GM12874 (cell line): ENCODE data around the gene QSOX2.

Experiments
- TF ChIP-seq, protein P1 (sequence below): IDR thresholded peaks from 2 replicates; pipeline ENCODE4 v1.5.1; 2011; ENCODE audit warnings: low read depth, mild to moderate bottlenecking, control low read depth, low read length, moderate library complexity; ENCODE audit not compliant: insufficient read depth

QSOX2 gene

DNA sequence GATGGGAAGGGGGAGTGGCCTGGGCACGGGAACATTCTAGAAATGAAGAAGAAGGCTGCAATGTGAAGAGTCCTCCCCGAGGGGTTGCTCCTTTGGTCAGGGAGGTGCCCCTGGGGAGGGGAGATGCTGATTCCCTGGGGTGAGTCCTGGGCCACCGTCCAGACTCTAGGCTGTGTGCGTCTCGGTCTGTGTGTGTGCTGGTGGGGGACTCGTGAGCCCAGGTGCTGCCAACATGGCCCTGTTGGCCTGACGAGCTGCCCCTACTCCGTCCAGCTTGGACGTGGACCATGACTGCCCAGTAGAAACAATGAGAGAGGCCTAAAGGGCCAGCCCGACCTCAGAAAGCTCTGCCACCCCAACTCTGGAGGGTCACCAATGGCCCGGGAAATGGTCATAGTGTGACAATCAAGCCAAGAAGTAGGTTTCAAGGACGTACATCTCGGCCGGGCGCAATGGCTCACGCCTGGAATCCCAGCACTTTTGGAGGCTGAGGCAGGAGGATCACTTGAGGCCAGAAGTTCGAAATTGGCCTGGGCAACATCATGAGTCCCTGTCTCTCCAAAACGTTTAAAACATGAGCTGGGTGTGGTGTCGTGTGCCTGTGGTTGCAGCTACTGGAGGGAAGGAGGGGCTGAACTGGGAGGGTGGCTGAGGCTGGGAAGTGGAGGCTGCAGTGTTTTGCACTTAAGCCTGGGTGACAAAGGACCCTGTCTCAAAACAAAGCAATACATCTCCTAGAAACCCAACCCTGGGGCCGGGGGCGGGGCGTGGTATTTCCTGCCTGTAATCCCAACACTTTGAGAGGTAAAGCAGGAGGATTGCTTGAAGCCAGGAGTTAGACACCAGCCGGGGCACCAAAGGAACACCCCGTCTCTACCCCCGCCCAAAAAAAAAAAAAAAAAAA, 57.7 kb downstream of the QSOX2 start:
- TF ChIP-seq, protein P1, sequence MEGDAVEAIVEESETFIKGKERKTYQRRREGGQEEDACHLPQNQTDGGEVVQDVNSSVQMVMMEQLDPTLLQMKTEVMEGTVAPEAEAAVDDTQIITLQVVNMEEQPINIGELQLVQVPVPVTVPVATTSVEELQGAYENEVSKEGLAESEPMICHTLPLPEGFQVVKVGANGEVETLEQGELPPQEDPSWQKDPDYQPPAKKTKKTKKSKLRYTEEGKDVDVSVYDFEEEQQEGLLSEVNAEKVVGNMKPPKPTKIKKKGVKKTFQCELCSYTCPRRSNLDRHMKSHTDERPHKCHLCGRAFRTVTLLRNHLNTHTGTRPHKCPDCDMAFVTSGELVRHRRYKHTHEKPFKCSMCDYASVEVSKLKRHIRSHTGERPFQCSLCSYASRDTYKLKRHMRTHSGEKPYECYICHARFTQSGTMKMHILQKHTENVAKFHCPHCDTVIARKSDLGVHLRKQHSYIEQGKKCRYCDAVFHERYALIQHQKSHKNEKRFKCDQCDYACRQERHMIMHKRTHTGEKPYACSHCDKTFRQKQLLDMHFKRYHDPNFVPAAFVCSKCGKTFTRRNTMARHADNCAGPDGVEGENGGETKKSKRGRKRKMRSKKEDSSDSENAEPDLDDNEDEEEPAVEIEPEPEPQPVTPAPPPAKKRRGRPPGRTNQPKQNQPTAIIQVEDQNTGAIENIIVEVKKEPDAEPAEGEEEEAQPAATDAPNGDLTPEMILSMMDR = no peak

- TF ChIP-seq, protein P1 = no peak
These were observed 58.4 kb downstream of the QSOX2 start for GRCh38 chr9:136187197-136187596.

- TF ChIP-seq, protein P1 = no peak
These were observed 59.2 kb downstream of the QSOX2 start for GRCh38 chr9:136186386-136186785.

- TF ChIP-seq, protein P1 = no peak
These were observed 59.8 kb downstream of the QSOX2 start for GRCh38 chr9:136185596-136186366.

GRCh38 chr9:136185066-136185465, 60.5 kb downstream of the QSOX2 start:
- TF ChIP-seq, protein P1 = no peak

GRCh38 chr9:136182850-136183422, 62.7 kb downstream of the QSOX2 start:
- TF ChIP-seq, protein P1 = no peak

GRCh38 chr9:136182420-136182787, 63.2 kb downstream of the QSOX2 start:
- TF ChIP-seq, protein P1 = no peak
